DOHH2 (cell line): ENCODE measurements around the gene ZNF219.

Source experiments
- CTCF ChIP-seq: fragments of 200-600 bp; sonication (generic); IDR thresholded peaks from one replicate; pipeline ENCODE4 v1.5.1; 2014; ENCODE audit warnings: antibody characterized with exemption, mild to moderate bottlenecking, low read depth, low read length; ENCODE audit not compliant: poor library complexity, severe bottlenecking
- EZH2phosphoT487 ChIP-seq: fragments of 200-600 bp; sonication (generic); IDR thresholded peaks from 2 replicates; pipeline ENCODE4 v1.6.1; 2017; ENCODE audit warnings: borderline replicate concordance, mild to moderate bottlenecking, antibody characterized with exemption, low read length, moderate library complexity, mixed read lengths

GRCh38 chr14:21093769-21094681 lies 4.4 kb downstream of the ZNF219 start:
- no peak for TF ChIP-seq CTCF
- no peak for TF ChIP-seq EZH2phosphoT487
